Measurements from ENCODE around the gene ORC2.

ORC2 gene

GRCh38 chr2:200860092-200860795, 103.2 kb downstream of the ORC2 start:
- TF ChIP-seq CTCF (conservative IDR thresholded peaks at IDR 0.05; ENCODE audit: low read length) = no peak
- DNase-seq (ENCODE audit: low read depth) = peak; percentile 60

More at GRCh38 chr2:200860092-200860795, 103.2 kb downstream of the ORC2 start:
- H3K4me3 ChIP-seq (ENCODE audit: low read length) = peak overlapping the region; percentile 96

All from AG10803 (cell line).